GM12801 (cell line): ENCODE measurements around the gene SYNM.

Source experiments
- TF ChIP-seq, protein P1 (sequence below): IDR thresholded peaks from one replicate; pipeline ENCODE4 v1.5.1; 2011; ENCODE audit warnings: control low read depth; ENCODE audit not compliant: insufficient read length; ENCODE audit errors: extremely low read depth

SYNM gene

GRCh38 chr15:99170476-99171065 is 65.7 kb downstream of the SYNM start:
- TF ChIP-seq, protein P1, sequence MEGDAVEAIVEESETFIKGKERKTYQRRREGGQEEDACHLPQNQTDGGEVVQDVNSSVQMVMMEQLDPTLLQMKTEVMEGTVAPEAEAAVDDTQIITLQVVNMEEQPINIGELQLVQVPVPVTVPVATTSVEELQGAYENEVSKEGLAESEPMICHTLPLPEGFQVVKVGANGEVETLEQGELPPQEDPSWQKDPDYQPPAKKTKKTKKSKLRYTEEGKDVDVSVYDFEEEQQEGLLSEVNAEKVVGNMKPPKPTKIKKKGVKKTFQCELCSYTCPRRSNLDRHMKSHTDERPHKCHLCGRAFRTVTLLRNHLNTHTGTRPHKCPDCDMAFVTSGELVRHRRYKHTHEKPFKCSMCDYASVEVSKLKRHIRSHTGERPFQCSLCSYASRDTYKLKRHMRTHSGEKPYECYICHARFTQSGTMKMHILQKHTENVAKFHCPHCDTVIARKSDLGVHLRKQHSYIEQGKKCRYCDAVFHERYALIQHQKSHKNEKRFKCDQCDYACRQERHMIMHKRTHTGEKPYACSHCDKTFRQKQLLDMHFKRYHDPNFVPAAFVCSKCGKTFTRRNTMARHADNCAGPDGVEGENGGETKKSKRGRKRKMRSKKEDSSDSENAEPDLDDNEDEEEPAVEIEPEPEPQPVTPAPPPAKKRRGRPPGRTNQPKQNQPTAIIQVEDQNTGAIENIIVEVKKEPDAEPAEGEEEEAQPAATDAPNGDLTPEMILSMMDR: no peak

DNA sequence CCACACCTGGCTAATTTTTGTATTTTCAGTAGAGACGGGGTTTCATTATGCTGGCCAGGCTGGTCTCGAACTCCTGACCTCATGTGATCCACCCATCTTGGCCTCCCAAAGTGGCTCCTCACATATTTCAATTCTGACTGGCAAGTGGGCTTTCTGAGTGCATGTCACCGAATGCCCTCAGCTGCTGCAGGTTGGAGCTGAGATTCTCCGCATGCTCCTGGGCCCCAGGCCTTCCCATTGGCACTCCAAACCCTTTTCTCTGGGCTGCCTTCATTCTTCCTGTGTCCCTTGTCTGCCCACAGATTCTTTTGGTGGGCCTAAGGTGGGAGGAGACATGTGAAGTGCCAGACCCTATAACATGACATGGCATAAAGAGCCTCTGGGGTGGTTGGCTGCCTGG is 67.3 kb downstream of the SYNM start:
- TF ChIP-seq, protein P1: no peak

DNA sequence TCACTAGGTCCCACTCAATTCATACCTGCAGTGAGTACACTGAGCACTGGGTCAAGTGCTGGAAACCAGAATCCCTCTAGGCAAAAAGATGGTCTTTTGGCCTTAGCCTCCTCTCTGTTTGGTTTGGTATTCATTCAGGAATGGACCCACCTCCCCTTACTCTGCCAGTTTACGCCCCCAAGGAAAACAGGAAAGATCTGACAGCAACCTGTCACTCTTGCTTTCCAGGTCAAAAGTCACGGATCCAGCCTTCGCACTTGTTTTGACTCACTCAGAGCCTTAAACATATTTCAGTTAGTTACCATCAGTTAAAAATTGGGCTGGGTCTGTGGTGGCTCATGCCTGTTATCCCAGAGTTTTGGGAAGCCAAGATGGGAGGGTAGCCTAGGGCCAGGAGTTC is 68.1 kb downstream of the SYNM start:
- TF ChIP-seq, protein P1: no peak

DNA sequence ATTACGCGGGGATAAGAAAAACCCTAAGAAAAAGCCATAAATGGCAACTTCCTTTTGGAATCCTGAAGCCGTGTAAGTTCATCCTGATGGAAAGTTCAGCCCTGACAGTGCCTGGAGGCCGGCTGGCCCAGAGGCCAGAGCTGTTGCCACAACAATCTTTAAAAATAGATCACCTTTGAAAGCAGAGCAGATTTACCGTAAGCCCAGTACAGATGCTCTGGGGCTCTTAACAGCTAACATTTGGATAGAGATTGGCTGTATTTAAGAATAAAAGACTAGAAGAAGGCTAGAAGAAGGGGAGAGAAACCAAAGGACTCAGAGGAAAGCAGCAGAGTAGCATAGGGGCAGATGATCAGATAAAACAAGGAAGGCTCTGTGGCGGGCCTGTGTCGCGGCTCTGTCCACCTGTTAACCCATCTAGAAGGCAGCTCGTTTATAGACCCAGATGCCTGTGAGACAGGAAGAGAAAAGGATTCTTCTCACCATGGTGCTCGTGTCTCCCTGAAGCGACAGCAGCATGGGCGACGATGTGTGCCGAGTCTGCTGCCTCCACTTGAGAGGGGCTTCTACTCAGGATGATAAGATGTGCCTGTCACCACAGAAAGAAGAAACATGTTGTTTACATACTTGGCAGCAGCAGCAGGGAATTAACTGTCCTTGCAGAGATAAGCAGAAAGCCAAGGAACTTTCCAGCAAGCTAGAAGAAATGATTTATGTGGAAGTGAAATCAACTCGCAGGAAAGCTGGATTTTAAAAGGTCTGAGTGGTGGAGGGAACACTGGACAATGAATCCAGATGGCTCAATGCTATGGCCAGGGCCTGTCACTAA is 69.9 kb downstream of the SYNM start:
- TF ChIP-seq, protein P1: no peak

DNA sequence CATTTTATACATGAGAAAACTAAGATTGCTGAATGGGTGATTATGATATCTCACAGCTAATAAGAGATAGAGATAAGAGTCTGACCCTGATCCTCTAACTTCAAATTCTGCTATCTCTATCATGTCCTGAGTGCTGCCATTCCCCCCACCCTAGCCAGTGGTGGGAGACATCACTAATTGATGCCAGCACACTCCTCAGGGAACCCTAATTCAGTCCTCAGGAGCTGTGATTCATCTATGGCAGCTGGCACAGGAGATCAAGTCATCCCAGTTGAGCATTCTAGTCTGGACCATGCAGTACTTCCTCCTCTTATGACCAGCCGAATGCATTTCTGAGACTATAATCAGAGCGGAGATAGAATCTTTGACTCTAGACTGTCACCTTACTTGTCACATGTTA is 71.9 kb downstream of the SYNM start:
- TF ChIP-seq, protein P1: no peak

GRCh38 chr15:99177679-99178078 is 72.8 kb downstream of the SYNM start:
- TF ChIP-seq, protein P1: no peak

DNA sequence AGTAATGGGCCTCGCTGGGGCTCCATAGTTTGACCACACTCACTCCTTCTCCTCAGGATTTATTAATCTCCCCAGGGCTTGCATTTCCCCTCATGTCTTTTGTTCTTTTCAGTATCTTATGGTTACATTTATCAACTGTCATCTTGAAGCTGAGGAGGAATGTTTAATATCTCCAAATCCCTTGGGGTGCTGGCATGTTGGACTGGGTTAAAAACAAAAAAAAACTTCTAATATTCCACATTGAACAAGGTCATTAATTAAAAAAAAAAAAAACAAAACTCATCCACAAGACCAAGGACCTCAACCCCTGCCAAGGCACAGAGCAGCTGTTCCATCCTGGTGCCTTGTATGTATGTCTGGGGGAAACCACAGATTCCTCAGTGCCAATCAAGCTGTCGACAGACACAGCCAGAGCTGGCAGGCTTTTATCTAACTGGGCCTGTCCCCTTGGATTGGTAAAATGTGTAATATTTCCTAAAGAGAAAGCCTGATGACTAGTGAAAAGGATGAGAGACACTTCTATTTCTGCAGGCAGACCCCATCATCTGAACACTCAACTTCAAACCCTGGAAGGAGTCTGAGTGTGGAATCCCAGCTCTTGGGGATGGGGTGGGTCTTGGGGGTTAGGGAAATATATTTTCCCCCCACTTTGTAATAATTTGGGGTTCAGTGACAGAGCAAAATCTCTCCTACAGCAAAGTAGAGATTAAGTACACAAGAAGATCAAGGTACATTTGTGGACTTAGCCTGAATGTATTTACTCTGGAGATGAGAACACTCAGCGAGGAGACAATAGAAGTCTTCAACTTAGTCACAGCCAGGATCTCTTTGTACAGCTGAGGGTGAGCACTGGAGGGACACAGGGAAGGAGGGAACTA is 75.4 kb downstream of the SYNM start:
- TF ChIP-seq, protein P1: no peak
